AG09319 (cell line): ENCODE results near the gene PRDM11.

Experiments
- DNase-seq: peaks from one replicate; pipeline ENCODE4 v3.0.0-alpha.2; 2010; ENCODE audit warnings: low read depth; ENCODE audit errors: extremely low read depth
- CTCF ChIP-seq: IDR thresholded peaks from 2 replicates; pipeline ENCODE4 v1.5.1; 2011; ENCODE audit warnings: low read depth, mild to moderate bottlenecking, inconsistent platforms, low read length, moderate library complexity

PRDM11 gene

GRCh38 chr11:45168366-45169130, 22.1 kb downstream of the PRDM11 start:
- no peak for DNase-seq
- no peak for TF ChIP-seq CTCF

GRCh38 chr11:45169310-45170072, 23.1 kb downstream of the PRDM11 start:
- TF ChIP-seq CTCF, result no peak
- DNase-seq, result no peak

GRCh38 chr11:45170484-45170883, 24.0 kb downstream of the PRDM11 start:
- no peak for TF ChIP-seq CTCF
- no peak for DNase-seq

GRCh38 chr11:45171550-45171949, 25.1 kb downstream of the PRDM11 start:
- TF ChIP-seq CTCF, result no peak
- no peak for DNase-seq

GRCh38 chr11:45173064-45173463, 26.6 kb downstream of the PRDM11 start:
- DNase-seq, result no peak
- no peak for TF ChIP-seq CTCF

- no peak for TF ChIP-seq CTCF
- no peak for DNase-seq
These were observed 27.9 kb downstream of the PRDM11 start for GRCh38 chr11:45174168-45174835.

- TF ChIP-seq CTCF, result no peak
- no peak for DNase-seq
These were observed 28.5 kb downstream of the PRDM11 start for GRCh38 chr11:45174963-45175362.
